HepG2 (cell line): ENCODE results near the gene CAPZB. TPM values are rescaled to one million over a fixed set of nuclear protein-coding genes. Genes with fewer than 3 reads are reported as not detected.

Experiments used
- ATF1 ChIP-seq: IDR thresholded peaks from 2 replicates; pipeline ENCODE4 v1.6.1; 2016; ENCODE audit warnings: mild to moderate bottlenecking, control low read depth
- DZIP1 ChIP-seq: sonication (generic); formaldehyde crosslinking; IDR thresholded peaks from 2 replicates; pipeline ENCODE4 v1.5.0; 2020; ENCODE audit warnings: mild to moderate bottlenecking, missing genetic modification reagents
- HHEX ChIP-seq: IDR thresholded peaks from 2 replicates; pipeline ENCODE4 v1.6.1; 2016; ENCODE audit warnings: control low read depth
- HNF1B ChIP-seq: sonication (generic); formaldehyde crosslinking; IDR thresholded peaks from 2 replicates; pipeline ENCODE4 v1.5.1; 2020; ENCODE audit warnings: mild to moderate bottlenecking, moderate library complexity, missing genetic modification reagents
- HOMEZ ChIP-seq: IDR thresholded peaks from 2 replicates; pipeline ENCODE4 v1.6.1; 2016; ENCODE audit warnings: low read depth
- IRF2 ChIP-seq: IDR thresholded peaks from 2 replicates; pipeline ENCODE4 v1.6.1; 2018; ENCODE audit warnings: missing genetic modification reagents, missing compliant biosample characterization
- NFRKB ChIP-seq: fragments of 450-650 bp; IDR thresholded peaks from 2 replicates; pipeline ENCODE4 v1.6.1; 2017
- PLRG1 ChIP-seq: fragments of 450-650 bp; conservative IDR thresholded peaks from 2 replicates; pipeline ENCODE4 v1.6.1; 2016
- SMAD9 ChIP-seq: sonication (generic); formaldehyde crosslinking; IDR thresholded peaks from 2 replicates; pipeline ENCODE4 v1.5.1; 2020; ENCODE audit warnings: mild to moderate bottlenecking, missing genetic modification reagents
- SMC3 ChIP-seq: IDR thresholded peaks from 2 replicates; pipeline ENCODE4 v1.6.1; 2011; ENCODE audit warnings: low read length, improper control_type of control experiment
- SNAPC2 ChIP-seq: sonication (generic); formaldehyde crosslinking; IDR thresholded peaks from 2 replicates; pipeline ENCODE4 v1.8.1; 2022; ENCODE audit warnings: mild to moderate bottlenecking, missing genetic modification reagents
- SRSF1 ChIP-seq: fragments of 200-400 bp; formaldehyde crosslinking; optimal IDR thresholded peaks from 2 replicates; pipeline ENCODE3; 2017; ENCODE audit warnings: mild to moderate bottlenecking, low read depth, low read length, moderate library complexity
- ZBTB1 ChIP-seq: sonication (generic); formaldehyde crosslinking; IDR thresholded peaks from 2 replicates; pipeline ENCODE4 v1.4.0; 2020; ENCODE audit warnings: missing genetic modification reagents, borderline replicate concordance
- ZBTB7B ChIP-seq: sonication (generic); formaldehyde crosslinking; IDR thresholded peaks from 2 replicates; pipeline ENCODE4 v1.4.0; 2020; ENCODE audit warnings: missing genetic modification reagents
- ZKSCAN8 ChIP-seq: IDR thresholded peaks from 2 replicates; pipeline ENCODE4 v1.6.1; 2016; ENCODE audit warnings: borderline replicate concordance, missing genetic modification reagents, missing compliant biosample characterization
- ZNF251 ChIP-seq: sonication (generic); formaldehyde crosslinking; IDR thresholded peaks from 2 replicates; pipeline ENCODE4 v1.9.0; 2021; ENCODE audit warnings: mild to moderate bottlenecking, missing genetic modification reagents
- ZNF264 ChIP-seq: sonication (generic); formaldehyde crosslinking; IDR thresholded peaks from 2 replicates; pipeline ENCODE4 v1.4.0; 2020; ENCODE audit warnings: missing genetic modification reagents
- ZNF282 ChIP-seq: fragments of 450-650 bp; IDR thresholded peaks from 2 replicates; pipeline ENCODE4 v1.6.1; 2018; ENCODE audit not compliant: partially characterized antibody
- ZNF3 ChIP-seq: IDR thresholded peaks from 2 replicates; pipeline ENCODE4 v1.7.0; 2017; ENCODE audit warnings: inconsistent platforms
- ZNF441 ChIP-seq: sonication (generic); formaldehyde crosslinking; IDR thresholded peaks from 2 replicates; pipeline ENCODE4 v1.7.0; 2021; ENCODE audit warnings: missing genetic modification reagents, borderline replicate concordance
- ZNF563 ChIP-seq: sonication (generic); formaldehyde crosslinking; IDR thresholded peaks from 2 replicates; pipeline ENCODE4 v1.8.0; 2022; ENCODE audit warnings: mild to moderate bottlenecking, moderate library complexity, missing genetic modification reagents
- ZSCAN12 ChIP-seq: sonication (generic); formaldehyde crosslinking; IDR thresholded peaks from 2 replicates; pipeline ENCODE4 v1.9.0; 2021; ENCODE audit warnings: mild to moderate bottlenecking, missing genetic modification reagents
- polyA plus RNA-seq, 8 experiments: library from polyadenylated mRNA; depleted of rRNA in 3 of 8; stranded (reverse) in 7 of 8; unstranded in 1 of 8; fragments of >200 nt; fragmentation: Illumina TruSeq in 4 of 8; extraction: Trizol in 4 of 8; gene quantifications; 2 replicates each; pipeline versions ENCODE4 v1.2.1 to v1.2.3, GENCODE V29; 2011 to 2016; ENCODE audit warnings: low read depth in 4 of 8, missing spikeins in 1 of 8, mixed read lengths in 1 of 8; ENCODE audit not compliant: insufficient read depth in 1 of 8
- total RNA-seq, 5 experiments: library from RNA; depleted of rRNA; stranded (reverse); fragments of >200 nt; fragmentation: Illumina TruSeq; extraction: Trizol; gene quantifications; 2 replicates each; pipeline ENCODE4 v1.2.3, GENCODE V29; 2016; ENCODE audit warnings: low read depth in 1 of 5
- TF ChIP-seq, protein P1 (sequence below): sonication (generic); formaldehyde crosslinking; IDR thresholded peaks from 2 replicates; pipeline ENCODE4 v1.5.1; 2020; ENCODE audit warnings: mild to moderate bottlenecking, missing genetic modification reagents, borderline replicate concordance
- TF ChIP-seq, protein P2 (sequence below): sonication (generic); formaldehyde crosslinking; IDR thresholded peaks from 2 replicates; pipeline ENCODE4 v1.5.0; 2020; ENCODE audit warnings: missing genetic modification reagents

CAPZB gene
- total and polyA plus RNA-seq, 2 of the 13 experiments (the other 11 are each of a cell fraction or from before 2014, with no cell fraction given) = 58.9 to 76.9 TPM

GRCh38 chr1:19387045-19387467 lies 98.3 kb downstream of the CAPZB start (continued):
- TF ChIP-seq, protein P1, sequence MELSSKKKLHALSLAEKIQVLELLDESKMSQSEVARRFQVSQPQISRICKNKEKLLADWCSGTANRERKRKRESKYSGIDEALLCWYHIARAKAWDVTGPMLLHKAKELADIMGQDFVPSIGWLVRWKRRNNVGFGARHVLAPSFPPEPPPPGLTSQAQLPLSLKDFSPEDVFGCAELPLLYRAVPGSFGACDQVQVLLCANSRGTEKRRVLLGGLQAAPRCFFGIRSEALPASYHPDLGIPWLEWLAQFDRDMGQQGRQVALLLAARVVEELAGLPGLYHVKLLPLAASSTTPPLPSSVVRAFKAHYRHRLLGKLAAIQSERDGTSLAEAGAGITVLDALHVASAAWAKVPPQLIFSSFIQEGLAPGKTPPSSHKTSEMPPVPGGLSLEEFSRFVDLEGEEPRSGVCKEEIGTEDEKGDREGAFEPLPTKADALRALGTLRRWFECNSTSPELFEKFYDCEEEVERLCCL = no peak
- TF ChIP-seq DZIP1 (CRISPR knock-in tag) (no peak), ZNF3 (CRISPR knock-in tag) (peak; percentile 80), NFRKB (no peak), SMC3 (peak; percentile 82), ATF1 (CRISPR knock-in tag) (no peak), ZNF441 (CRISPR knock-in tag) (peak; percentile 67; the same call in 1 of the 2 replicates), ZSCAN12 (CRISPR knock-in tag) (no peak), HHEX (CRISPR knock-in tag) (no peak), ZNF563 (no peak), IRF2 (CRISPR knock-in tag) (peak; percentile 54; the same call in 1 of the 2 replicates), SNAPC2 (0 out of 2 replicates have a peak, but pooled peaks have one; percentile 36), SRSF1 (no peak), HOMEZ (CRISPR knock-in tag) (0 out of 2 replicates have a peak, but pooled peaks have one; percentile 37), ZBTB7B (0 out of 2 replicates have a peak, but pooled peaks have one; percentile 30), ZBTB1 (CRISPR knock-in tag) (no peak), ZKSCAN8 (CRISPR knock-in tag) (no peak), PLRG1 (no peak), HNF1B (CRISPR knock-in tag) (peak; percentile 54), ZNF251 (CRISPR knock-in tag) (no peak), ZNF282 (no peak), SMAD9 (no peak), ZNF264 (CRISPR knock-in tag) (no peak)
- TF ChIP-seq, protein P2, sequence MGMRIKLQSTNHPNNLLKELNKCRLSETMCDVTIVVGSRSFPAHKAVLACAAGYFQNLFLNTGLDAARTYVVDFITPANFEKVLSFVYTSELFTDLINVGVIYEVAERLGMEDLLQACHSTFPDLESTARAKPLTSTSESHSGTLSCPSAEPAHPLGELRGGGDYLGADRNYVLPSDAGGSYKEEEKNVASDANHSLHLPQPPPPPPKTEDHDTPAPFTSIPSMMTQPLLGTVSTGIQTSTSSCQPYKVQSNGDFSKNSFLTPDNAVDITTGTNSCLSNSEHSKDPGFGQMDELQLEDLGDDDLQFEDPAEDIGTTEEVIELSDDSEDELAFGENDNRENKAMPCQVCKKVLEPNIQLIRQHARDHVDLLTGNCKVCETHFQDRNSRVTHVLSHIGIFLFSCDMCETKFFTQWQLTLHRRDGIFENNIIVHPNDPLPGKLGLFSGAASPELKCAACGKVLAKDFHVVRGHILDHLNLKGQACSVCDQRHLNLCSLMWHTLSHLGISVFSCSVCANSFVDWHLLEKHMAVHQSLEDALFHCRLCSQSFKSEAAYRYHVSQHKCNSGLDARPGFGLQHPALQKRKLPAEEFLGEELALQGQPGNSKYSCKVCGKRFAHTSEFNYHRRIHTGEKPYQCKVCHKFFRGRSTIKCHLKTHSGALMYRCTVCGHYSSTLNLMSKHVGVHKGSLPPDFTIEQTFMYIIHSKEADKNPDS (CRISPR knock-in tag) = no peak
